Effector memory CD4-positive, alpha-beta T cell (primary cell): Measurements from ENCODE around the gene RBBP8.

ENCODE experiments used
- DNase-seq, 3 donors: peaks; one replicate each; pipeline ENCODE4 v3.0.0-alpha.2; 2020
- H3K27ac ChIP-seq: 2 replicates; pipeline ENCODE4 v1.7.0; 2013; ENCODE audit warnings: mild to moderate bottlenecking, low read length, moderate library complexity; ENCODE audit not compliant: insufficient read depth, poor library complexity, severe bottlenecking
- H3K27me3 ChIP-seq: replicated peaks from 2 replicates; pipeline ENCODE4 v1.7.0; 2013; ENCODE audit warnings: mild to moderate bottlenecking, low read length; ENCODE audit not compliant: insufficient read depth, control insufficient read depth, poor library complexity, severe bottlenecking
- H3K36me3 ChIP-seq: 2 replicates; pipeline ENCODE4 v1.7.0; 2013; ENCODE audit warnings: mild to moderate bottlenecking, low read length, moderate library complexity; ENCODE audit not compliant: control insufficient read depth, insufficient read depth
- H3K4me1 ChIP-seq: 2 replicates; pipeline ENCODE4 v1.7.0; 2013; ENCODE audit warnings: low read length, mild to moderate bottlenecking; ENCODE audit not compliant: control insufficient read depth, insufficient read depth, poor library complexity, severe bottlenecking
- H3K4me3 ChIP-seq: 2 replicates; pipeline ENCODE4 v1.7.0; 2013; ENCODE audit warnings: low read length, low read depth, mild to moderate bottlenecking; ENCODE audit not compliant: insufficient read depth, poor library complexity, severe bottlenecking
- H3K9me3 ChIP-seq: 2 replicates; pipeline ENCODE4 v1.7.0; 2013; ENCODE audit warnings: mild to moderate bottlenecking, low read length, moderate library complexity; ENCODE audit not compliant: control insufficient read depth

Gene RBBP8

DNA sequence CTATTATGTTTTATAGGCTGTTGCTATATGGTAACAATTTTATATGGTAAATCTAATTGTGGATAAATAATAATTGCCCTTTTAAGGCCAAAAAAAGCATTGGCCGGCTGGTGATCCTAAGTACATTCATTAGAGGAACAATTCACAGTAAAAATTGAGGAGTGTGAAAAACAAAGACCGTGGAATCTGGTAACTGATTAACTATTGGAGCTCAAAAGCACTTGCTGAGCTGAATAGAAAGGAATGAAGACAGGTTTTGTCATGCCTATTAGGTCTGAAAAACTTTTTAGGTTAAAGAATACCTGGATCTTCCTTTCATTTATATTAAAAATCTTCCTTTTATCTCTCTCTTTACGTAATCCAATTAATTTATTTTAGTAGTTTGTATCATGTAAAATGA is 18.5 kb upstream of the RBBP8 start:
- Histone ChIP-seq H3K36me3 (no peaks in the 10 kb centered on the region), H3K9me3 (no peaks in the 10 kb centered on the region), H3K4me1 (no peaks in the 10 kb centered on the region), H3K27me3 (no peaks in the 10 kb centered on the region), H3K27ac (no peak overlapping the region), H3K4me3 (no peak overlapping the region)
- DNase-seq: no peak

DNA sequence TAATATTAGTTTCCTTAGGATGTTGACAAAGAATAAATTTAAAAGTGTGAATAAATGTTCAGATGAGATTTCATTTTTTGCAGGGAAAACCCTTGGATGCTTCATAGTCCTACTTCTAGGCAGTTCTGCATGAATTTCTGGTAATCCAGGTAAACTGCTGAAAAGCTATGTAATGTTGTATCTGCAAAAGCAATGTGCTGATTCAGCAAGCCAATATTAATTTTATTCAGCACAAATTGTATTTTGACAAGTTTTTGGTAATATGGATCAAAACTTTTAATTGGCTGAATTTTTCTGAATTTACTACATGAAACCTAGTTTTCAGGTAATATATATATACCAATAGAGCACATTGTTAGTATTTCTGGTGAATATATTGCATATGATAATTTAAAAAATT is 17.8 kb upstream of the RBBP8 start:
- DNase-seq: no peak
- no peaks in the 10 kb centered on the region for H3K9me3 ChIP-seq
- H3K27me3 ChIP-seq: no peaks in the 10 kb centered on the region
- H3K27ac ChIP-seq: no peak overlapping the region
- H3K36me3 ChIP-seq: no peaks in the 10 kb centered on the region
- no peak overlapping the region for H3K4me3 ChIP-seq
- no peaks in the 10 kb centered on the region for H3K4me1 ChIP-seq

DNA sequence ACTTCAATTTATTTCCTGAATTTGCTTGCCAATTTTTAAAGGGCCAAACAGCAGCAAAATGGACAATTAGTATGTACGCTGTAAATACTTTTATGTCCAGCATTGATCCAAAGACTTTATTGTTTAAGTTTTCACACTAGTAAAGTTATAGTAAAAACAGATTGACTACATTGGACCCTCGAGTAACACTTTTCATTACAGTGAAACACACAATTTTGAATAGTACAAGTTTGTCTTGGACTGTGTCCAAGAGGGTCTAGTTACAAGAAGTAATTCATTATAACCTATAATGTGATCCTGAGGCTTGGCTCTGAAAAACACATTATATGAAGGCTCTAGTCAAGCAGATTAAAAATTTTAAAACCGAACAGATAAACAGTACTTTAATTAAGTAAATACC is 11.4 kb upstream of the RBBP8 start:
- Histone ChIP-seq H3K4me1 (no peaks in the 10 kb centered on the region), H3K27me3 (no peaks in the 10 kb centered on the region), H3K36me3 (no peaks in the 10 kb centered on the region), H3K4me3 (no peak overlapping the region), H3K9me3 (no peaks in the 10 kb centered on the region), H3K27ac (no peak overlapping the region)
- DNase-seq: no peak

DNA sequence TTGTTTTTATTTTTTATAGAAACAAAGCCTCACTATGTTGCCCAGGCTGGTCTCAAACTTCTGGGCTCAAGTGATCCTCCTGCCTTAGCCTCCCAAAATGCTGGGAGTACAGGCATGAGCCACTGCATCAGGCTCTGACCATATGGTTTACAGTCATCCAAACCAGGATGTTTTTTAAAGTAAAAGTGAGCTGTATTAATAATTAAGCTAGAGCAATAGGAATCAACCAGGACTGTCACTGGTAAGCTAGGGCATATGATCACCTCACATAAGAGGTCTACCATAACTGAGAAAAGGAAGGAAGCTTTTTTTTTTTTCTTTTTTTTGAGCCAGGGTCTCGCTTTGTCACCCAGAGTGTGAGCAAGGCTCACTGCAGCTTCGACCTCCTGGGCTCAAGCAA is 8.5 kb upstream of the RBBP8 start:
- no peak overlapping the region for H3K4me3 ChIP-seq
- DNase-seq: no peak
- no peaks in the 10 kb centered on the region for H3K9me3 ChIP-seq
- H3K27me3 ChIP-seq: no peaks in the 10 kb centered on the region
- no peak overlapping the region for H3K27ac ChIP-seq
- H3K4me1 ChIP-seq: no peaks in the 10 kb centered on the region
- no peaks in the 10 kb centered on the region for H3K36me3 ChIP-seq

DNA sequence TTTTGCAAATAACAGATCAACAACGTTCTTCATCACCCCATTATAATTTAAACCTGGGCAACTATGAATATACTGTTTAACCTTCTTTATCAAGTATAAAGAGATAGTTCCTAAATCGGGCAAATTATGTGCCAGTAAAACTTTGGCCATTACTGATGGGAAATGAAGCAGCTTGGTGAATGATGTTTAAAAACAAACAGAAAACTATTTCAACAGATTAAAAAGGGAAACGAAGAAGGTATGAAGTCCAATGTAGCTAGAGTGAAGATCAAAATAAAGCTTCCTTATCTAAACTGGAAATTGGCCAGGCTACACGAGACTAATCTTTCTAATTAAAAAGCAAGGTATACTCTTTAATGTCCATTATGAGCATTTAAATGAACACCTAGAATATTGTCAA is 6.7 kb upstream of the RBBP8 start:
- Histone ChIP-seq H3K36me3 (no peaks in the 10 kb centered on the region), H3K4me3 (no peak overlapping the region), H3K4me1 (no peaks in the 10 kb centered on the region), H3K9me3 (no peaks in the 10 kb centered on the region), H3K27me3 (no peaks in the 10 kb centered on the region), H3K27ac (no peak overlapping the region)
- no peak for DNase-seq

DNA sequence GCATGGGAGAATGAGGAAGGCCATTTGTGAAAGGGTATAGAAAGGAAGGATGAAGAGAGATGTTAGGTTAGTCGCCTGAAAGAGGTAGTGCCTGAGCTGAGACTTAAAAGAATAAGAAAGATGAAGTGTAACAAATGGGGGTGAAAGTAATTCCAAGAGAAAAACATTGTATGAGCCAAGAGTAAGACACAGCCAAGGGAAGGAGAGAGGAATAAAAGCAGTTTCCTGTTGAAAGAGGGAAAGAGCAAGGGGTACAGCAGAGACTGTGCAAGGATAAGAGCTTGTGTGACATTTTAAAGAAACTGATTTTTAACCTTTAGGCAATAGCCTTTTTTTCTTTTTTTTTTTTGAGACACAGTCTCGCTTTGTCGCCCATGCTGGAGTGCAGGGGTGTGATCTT is 4.8 kb upstream of the RBBP8 start:
- Histone ChIP-seq H3K4me3 (no peak overlapping the region), H3K27me3 (no peaks in the 10 kb centered on the region), H3K4me1 (no peaks in the 10 kb centered on the region), H3K9me3 (no peaks in the 10 kb centered on the region), H3K27ac (no peak overlapping the region), H3K36me3 (no peaks in the 10 kb centered on the region)
- no peak for DNase-seq

DNA sequence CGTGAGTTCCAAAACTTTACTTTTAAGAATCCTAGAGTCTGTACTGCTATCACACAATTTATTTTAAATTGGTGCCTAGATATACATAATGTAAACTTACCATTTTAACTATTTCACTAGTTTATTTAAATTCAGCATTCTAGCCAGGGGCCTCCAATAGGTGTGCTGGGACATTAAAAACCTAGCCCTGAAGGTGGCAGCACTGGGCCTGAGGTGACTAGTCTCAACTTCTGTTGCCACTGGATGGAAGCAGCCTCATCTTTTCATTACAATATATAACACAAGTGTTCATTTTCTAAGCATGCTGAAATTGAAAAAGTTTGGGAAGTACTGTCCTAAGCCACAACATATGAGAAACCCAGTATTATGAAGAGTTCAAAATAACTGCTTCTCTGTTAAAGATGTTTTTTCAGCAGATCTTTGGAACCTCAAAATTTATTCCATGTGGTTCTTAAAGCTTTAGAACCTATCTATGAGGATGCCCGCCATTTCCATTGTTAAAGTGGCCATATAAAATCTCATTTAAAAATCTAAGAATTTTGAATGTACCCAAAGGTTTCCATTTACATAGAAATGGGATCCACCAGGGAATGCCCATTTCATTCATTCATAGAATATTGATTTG is 2.9 kb upstream of the RBBP8 start:
- Histone ChIP-seq H3K27me3 (no peaks in the 10 kb centered on the region), H3K9me3 (no peaks in the 10 kb centered on the region)
- DNase-seq: peak; percentile 29 to 66 (median 48)

DNA sequence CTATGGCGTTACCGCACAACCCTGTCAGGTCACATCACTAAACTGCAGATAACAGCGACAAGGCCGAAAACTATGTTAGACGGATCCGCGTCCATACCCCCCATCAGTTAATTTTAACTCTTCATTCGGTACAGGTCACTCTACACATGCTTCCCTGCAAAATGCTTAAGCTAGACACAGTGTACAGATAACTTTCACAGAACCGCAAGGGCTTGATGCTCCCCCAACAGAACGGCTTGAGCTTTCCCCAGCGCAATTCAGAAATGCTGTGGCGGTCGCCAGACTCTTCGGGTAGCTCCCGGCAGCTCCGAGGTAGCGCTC is 283 bp upstream of the RBBP8 start:
- Histone ChIP-seq H3K36me3 (no peaks in the 10 kb centered on the region), H3K27ac (peak overlapping the region; percentile 76), H3K9me3 (no peaks in the 10 kb centered on the region), H3K4me3 (peak overlapping the region; percentile 68), H3K27me3 (no peaks in the 10 kb centered on the region), H3K4me1 (peaks cover 4% of the 10 kb centered on the region)
- DNase-seq: no peak

More for the DNA sequence above, 2.9 kb upstream of the RBBP8 start:
- Histone ChIP-seq H3K4me1 (peaks cover 4% of the 10 kb centered on the region), H3K27ac (no peak overlapping the region), H3K4me3 (no peak overlapping the region), H3K36me3 (no peaks in the 10 kb centered on the region)

DNA sequence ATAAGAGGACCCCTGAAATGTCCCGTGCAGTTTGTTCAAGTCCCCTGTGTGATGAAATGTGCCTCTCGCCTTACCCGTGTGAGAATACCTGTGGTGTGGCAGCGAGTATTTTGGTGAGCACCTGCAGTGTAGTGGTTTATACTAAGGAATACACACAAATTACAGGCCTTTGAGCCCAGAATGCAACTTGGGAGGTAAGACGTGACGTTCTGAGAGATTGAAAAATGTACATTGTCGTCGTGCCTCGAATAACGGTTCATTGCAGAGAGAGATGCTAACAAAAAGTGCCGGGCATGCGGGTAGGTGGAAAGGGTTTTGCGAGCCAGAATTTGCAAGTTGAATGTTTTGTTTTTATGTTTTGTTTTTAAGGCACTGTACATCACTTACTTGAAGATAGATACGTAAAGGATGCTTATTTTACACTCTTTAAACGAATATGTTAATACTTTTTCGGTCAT is 867 bp downstream of the RBBP8 start:
- Histone ChIP-seq H3K4me3 (peak overlapping the region; percentile 68), H3K36me3 (no peaks in the 10 kb centered on the region), H3K4me1 (peaks cover 4% of the 10 kb centered on the region), H3K9me3 (no peaks in the 10 kb centered on the region), H3K27ac (peak overlapping the region; percentile 76), H3K27me3 (no peaks in the 10 kb centered on the region)
- no peak for DNase-seq

DNA sequence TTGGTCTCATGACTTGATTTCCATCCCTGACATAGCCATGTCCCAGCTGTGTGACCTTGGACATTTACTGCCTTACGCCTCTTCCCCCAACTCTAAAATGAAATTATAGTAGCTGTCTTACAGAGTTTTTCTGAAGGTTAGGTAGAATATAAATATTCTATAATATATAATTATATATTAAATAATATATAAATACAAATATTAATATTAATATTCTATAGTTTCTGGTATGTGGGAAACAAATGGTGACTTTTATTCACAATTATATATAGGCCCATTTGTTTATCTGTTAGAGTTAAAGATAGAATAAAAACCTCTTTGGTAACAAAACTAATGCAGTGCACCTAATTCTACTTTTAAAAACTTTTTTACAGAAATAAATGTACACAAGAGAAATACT is 1.7 kb downstream of the RBBP8 start:
- Histone ChIP-seq H3K4me3 (no peak overlapping the region), H3K27ac (no peak overlapping the region), H3K36me3 (no peaks in the 10 kb centered on the region), H3K9me3 (no peaks in the 10 kb centered on the region), H3K4me1 (peaks cover 4% of the 10 kb centered on the region), H3K27me3 (no peaks in the 10 kb centered on the region)
- DNase-seq: no peak
